Measurements from ENCODE around the gene CBY2.
"Not testable (repeated sequence)": the region's sequence is repeated elsewhere in the genome, so short reads cannot be mapped to it uniquely, and the experiment has no call there.

DNA sequence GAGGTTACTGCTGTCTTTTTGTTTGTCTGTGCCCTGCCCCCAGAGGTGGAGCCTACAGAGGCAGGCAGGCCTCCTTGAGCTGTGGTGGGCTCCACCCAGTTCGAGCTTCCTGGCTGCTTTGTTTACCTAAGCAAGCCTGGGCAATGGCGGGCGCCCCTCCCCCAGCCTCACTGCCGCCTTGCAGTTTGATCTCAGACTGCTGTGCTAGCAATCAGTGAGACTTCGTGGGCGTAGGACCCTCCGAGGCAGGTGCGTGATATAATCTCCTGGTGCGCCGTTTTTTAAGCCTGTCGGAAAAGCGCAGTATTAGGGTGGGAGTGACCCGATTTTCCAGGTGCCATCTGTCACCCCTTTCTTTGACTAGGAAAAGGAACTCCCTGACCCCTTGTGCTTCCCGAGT is 32.5 kb upstream of the CBY2 start:
- not testable (repeated sequence) for TF ChIP-seq EP300, POLR2A, POLR2AphosphoS5 (IDR thresholded peaks at IDR 0.05)
- TF ChIP-seq, protein P1, sequence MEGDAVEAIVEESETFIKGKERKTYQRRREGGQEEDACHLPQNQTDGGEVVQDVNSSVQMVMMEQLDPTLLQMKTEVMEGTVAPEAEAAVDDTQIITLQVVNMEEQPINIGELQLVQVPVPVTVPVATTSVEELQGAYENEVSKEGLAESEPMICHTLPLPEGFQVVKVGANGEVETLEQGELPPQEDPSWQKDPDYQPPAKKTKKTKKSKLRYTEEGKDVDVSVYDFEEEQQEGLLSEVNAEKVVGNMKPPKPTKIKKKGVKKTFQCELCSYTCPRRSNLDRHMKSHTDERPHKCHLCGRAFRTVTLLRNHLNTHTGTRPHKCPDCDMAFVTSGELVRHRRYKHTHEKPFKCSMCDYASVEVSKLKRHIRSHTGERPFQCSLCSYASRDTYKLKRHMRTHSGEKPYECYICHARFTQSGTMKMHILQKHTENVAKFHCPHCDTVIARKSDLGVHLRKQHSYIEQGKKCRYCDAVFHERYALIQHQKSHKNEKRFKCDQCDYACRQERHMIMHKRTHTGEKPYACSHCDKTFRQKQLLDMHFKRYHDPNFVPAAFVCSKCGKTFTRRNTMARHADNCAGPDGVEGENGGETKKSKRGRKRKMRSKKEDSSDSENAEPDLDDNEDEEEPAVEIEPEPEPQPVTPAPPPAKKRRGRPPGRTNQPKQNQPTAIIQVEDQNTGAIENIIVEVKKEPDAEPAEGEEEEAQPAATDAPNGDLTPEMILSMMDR (IDR thresholded peaks at IDR 0.05): not testable (repeated sequence)

All from upper lobe of left lung (tissue), 4 donors.